AG20443 (cell line): Measurements from ENCODE around the gene ANXA2R.

Experiments
- DNase-seq: peaks from one replicate; pipeline ENCODE4 v3.0.0; 2012; ENCODE audit warnings: low spot score, mixed read lengths

Gene ANXA2R

GRCh38 chr5:43000111-43000840 is 39.8 kb downstream of the ANXA2R start:
- no peak for DNase-seq

GRCh38 chr5:42995360-42995751 is 44.8 kb downstream of the ANXA2R start:
- no peak for DNase-seq

DNA sequence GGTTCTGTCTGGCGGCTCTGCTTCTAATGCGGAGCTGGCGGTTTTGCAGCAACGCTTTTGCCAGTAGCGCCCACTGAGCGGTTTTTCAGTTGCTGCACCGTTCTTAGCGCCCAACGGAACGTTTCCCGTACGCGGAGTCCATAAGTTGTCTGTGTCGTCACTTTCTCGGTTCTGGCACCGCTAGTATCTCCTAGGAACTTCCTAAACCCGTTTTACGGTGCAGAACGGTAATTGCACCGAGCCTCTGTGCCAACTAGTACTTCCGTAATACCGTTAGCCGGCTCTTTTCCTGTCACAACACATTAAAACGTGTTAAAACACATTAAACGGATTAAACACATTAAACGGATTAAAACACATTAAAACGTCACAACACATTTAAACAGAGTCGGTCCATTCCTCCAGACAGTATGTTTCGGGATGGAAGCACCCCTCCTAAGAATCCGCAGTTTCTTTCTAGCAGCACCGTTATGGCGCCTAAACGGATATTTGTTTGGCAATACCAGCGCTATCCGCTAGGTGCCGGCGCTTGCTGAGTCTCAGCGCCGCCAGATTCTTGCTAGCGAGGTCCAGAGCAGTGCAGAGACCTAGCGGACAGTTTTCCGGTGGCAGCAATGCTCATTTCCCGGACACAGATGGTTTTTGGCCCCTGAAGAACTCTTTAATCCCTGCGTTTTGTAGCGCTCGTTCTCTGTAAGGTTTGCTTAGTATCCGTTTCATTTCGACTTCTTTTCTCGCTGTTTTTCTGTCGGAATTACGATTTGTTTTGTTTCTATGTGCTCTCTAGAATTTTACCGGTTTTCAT is 45.4 kb downstream of the ANXA2R start:
- peak; percentile 74 for DNase-seq

DNA sequence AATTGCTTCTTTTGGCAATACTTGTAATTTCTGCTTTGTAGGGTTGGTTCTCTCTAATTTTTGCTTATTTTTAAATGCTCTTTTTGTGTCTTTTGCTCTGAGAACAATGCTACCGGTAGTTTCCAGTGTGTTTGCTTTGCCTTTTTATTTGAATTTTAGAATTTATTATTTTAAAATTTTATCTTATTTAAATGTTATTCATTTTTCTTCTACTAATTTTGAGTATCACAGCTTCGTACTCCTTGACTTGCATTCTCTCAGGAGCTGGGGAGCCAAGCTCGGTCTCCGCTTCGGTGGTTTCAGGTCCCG is 45.9 kb downstream of the ANXA2R start:
- no peak for DNase-seq

GRCh38 chr5:42993516-42994245 is 46.4 kb downstream of the ANXA2R start:
- peak; percentile 22 for DNase-seq

DNA sequence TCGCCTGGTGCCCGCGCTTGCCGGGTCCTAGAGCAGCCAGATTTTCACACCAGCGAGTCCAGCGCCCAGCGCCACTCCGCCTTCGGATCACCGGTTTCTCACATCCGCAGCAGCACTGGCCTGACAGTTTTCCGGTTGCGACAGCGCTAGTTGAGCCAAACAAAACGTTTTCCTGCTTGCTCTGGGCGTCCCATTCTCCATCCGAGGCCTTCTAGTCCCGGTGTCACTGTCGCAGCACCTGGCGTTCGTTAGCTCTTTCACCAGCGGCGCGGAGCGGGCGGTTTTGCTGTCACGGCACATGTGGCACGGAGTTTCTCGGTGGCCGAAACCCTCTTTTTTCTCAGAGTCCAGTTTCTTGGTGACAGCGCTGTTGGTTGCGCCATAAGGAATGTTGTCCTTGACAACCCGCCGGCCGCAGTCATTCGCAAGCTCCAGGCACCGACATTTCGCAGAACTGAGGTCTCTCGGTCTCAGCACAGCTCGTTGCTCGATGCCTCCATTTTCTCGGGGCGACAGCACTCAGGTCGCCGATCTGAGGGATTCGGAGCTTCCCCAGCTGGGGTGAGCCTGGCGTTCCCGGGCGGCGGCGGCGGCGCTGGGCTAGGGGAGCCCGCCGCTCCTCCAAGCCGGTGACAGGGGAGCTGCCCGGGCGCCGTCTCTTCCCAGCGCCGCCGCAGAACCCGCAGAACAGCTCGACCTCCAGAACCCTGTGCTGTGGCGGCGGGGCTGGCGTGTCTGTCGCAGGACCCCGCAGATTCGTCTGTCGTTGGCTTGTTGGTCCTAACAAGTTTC is 47.8 kb downstream of the ANXA2R start:
- peak; percentile 83 for DNase-seq

DNA sequence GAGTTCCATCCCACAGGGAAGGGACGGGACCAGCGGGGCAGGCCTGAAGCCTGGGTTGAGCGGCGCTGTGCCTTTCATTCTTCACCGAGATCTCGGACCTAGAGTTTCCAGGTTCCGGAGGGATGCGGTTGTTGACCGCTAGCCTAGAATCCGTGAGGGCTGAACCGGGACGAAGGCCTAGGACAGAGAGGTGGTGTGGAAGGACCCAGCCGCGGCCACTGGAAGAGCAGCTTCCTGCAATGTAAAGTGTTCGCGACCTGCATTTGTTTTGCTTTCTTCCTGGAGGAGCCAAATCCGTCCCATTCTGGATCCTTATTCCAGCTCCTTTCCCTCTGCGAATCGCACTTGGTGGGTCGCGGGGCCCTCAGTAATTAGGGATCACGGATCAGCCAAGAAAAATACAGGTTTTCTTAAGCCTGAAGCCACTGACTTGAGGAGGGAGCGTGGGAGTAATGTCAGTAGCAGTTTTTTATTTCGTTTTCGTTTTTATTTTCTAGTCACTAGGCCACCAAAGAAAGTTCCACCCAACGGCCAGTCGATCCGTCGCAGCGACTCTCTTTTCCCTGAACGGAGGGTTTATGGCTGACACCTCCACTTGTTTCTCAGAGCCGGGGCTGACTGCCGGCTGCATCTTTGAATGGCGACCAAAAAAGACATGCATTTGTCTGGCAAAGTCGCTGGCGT is 48.6 kb downstream of the ANXA2R start:
- no peak for DNase-seq

GRCh38 chr5:42990892-42991291 is 49.2 kb downstream of the ANXA2R start:
- no peak for DNase-seq
